ENCODE measurements around the gene SCPEP1. TPM values are rescaled to one million over a fixed set of nuclear protein-coding genes. Genes with fewer than 3 reads are reported as not detected.

Gene SCPEP1
- total RNA-seq, 2 experiments from 2014 or later, result 22.1 to 25.5 TPM

DNA sequence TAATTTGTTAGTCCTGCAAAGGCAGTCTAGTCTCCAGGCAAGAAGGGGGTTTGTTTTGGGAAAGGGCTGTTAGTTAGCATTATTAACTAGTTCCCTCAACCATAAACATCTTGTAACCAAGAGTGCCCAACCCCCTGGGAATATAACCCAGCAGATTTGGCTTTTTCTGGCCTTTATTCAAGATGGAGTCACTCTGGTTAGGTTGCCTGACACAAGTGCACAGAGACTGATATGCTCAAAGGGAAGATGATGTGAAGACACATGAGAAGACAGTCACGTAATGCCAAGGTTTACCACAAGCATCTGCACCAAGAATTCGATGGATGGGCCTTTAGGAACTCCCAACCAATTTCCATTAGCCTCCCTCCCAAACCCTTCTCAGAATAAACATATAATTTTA, 3.9 kb upstream of the SCPEP1 start:
- intact Hi-C loops (cut with DNase I, micrococcal nuclease), result no loop called here
- Mint-ChIP-seq H3K36me3 (ENCODE audit: low read depth) (no peaks in the 10 kb centered on the region), H3K9me3 (no peaks in the 10 kb centered on the region), H3K27me3 (peaks cover 8% of the 10 kb centered on the region), H3K27ac (no peak overlapping the region), H3K4me3 (no peak overlapping the region), H3K4me1 (ENCODE audit: low read depth) (peaks cover 13% of the 10 kb centered on the region)
- TF ChIP-seq CTCF (IDR thresholded peaks at IDR 0.05), result no peak
- H3K36me3 ChIP-seq (ENCODE audit: insufficient read depth, low read length), result no peaks in the 10 kb centered on the region
- DNase-seq (no peak), ATAC-seq (ENCODE audit: poor library complexity) (no peak)
- no peaks in the 10 kb centered on the region for H3K27me3 ChIP-seq (ENCODE audit: control insufficient read depth in 1 of 2, insufficient read depth in 2 of 2, low read length in 2 of 2)
- H3K9me3 ChIP-seq (ENCODE audit: control insufficient read depth in 1 of 2, insufficient read depth in 1 of 2, low read length in 2 of 2), result no peaks in the 10 kb centered on the region
- no peak overlapping the region for H3K4me3 ChIP-seq (ENCODE audit: low read length)
- peaks cover 16% of the 10 kb centered on the region for H3K4me1 ChIP-seq (ENCODE audit: insufficient read depth, low read length)
- no peak overlapping the region for H3K27ac ChIP-seq (ENCODE audit: low read depth in 1 of 2, low read length in 2 of 2)
- ChIA-PET CTCF (no interaction called here), POLR2A (no interaction called here)

DNA sequence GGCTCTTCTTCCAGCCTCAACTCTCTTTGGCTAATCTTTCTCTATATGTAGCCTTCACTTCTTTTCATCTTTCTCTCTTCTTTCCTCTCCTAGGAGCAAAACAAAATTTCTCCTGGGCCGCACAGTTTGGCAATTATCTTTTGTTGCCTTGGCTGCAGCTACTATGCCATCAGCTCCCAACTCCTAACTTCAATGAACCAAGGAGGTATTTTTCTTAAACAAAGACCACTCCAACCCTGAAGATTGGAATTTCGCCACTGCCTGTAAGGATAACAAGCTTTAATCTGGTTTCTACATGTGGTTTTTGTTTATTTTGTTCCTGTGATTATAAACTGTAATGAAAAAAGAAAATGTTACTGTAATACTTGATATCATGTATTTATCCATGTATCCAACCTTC, 2.3 kb upstream of the SCPEP1 start:
- no peaks in the 10 kb centered on the region for H3K9me3 Mint-ChIP-seq
- no peaks in the 10 kb centered on the region for H3K36me3 Mint-ChIP-seq (ENCODE audit: low read depth)
- no peak overlapping the region for H3K27ac ChIP-seq (ENCODE audit: low read depth in 1 of 2, low read length in 2 of 2)
- no peaks in the 10 kb centered on the region for H3K27me3 ChIP-seq (ENCODE audit: control insufficient read depth in 1 of 2, insufficient read depth in 2 of 2, low read length in 2 of 2)
- ChIA-PET POLR2A (no interaction called here), CTCF (interaction anchor here (3.8 kb wide), 1 partner anchor 15 kb away, joined by 21 read pairs; the partner anchor contains the start of gene COIL)
- H3K36me3 ChIP-seq (ENCODE audit: insufficient read depth, low read length), result no peaks in the 10 kb centered on the region
- DNase-seq, result no peak
- no peaks in the 10 kb centered on the region for H3K9me3 ChIP-seq (ENCODE audit: control insufficient read depth in 1 of 2, insufficient read depth in 1 of 2, low read length in 2 of 2)
- H3K4me1 Mint-ChIP-seq (ENCODE audit: low read depth), result peaks cover 13% of the 10 kb centered on the region
- H3K4me3 ChIP-seq (ENCODE audit: low read length), result no peak overlapping the region
- no peak for ATAC-seq (ENCODE audit: poor library complexity)
- peak overlapping the region; percentile 43 for H3K4me3 Mint-ChIP-seq
- intact Hi-C loops (cut with DNase I, micrococcal nuclease), result loop anchor here in 1 of 2 experiments (2.0 kb wide), 1 partner anchor 13 kb away; no protein-coding TSS in a partner anchor
- H3K27me3 Mint-ChIP-seq, result peaks cover 8% of the 10 kb centered on the region
- no peak for TF ChIP-seq CTCF (IDR thresholded peaks at IDR 0.05)
- H3K27ac Mint-ChIP-seq, result no peak overlapping the region
- peaks cover 17% of the 10 kb centered on the region for H3K4me1 ChIP-seq (ENCODE audit: insufficient read depth, low read length)

GRCh38 chr17:56976941-56977608, 856 bp upstream of the SCPEP1 start:
- POLR2A ChIA-PET, result interaction anchor here (0.8 to 2.1 kb wide), 6 partner anchors 9 to 873 kb away, joined by 3 to 11 read pairs (median 3); partner anchors contain the start of genes AKAP1, DGKE and MRPS23
- no peaks in the 10 kb centered on the region for H3K36me3 Mint-ChIP-seq (ENCODE audit: low read depth)
- H3K4me3 ChIP-seq (ENCODE audit: low read length), result peak overlapping the region; percentile 72
- H3K27ac Mint-ChIP-seq, result no peak overlapping the region
- peak overlapping the region; percentile 78 for H3K4me3 Mint-ChIP-seq
- peaks cover 17% of the 10 kb centered on the region for H3K4me1 ChIP-seq (ENCODE audit: insufficient read depth, low read length)
- CTCF ChIA-PET, result interaction anchor here (1.9 to 3.8 kb wide), 2 partner anchors 16 to 108 kb away, joined by 7 to 21 read pairs; partner anchors contain the start of genes AKAP1 and COIL
- TF ChIP-seq CTCF (IDR thresholded peaks at IDR 0.05), result no peak
- intact Hi-C loops (cut with DNase I, micrococcal nuclease), result loop anchor here in 1 of 2 experiments (2.0 kb wide), 1 partner anchor 14 kb away; no protein-coding TSS in a partner anchor
- peaks cover 13% of the 10 kb centered on the region for H3K4me1 Mint-ChIP-seq (ENCODE audit: low read depth)
- DNase-seq (no peak), ATAC-seq (ENCODE audit: poor library complexity) (no peak)
- H3K9me3 ChIP-seq (ENCODE audit: control insufficient read depth in 1 of 2, insufficient read depth in 1 of 2, low read length in 2 of 2), result no peaks in the 10 kb centered on the region
- no peaks in the 10 kb centered on the region for H3K36me3 ChIP-seq (ENCODE audit: insufficient read depth, low read length)
- no peaks in the 10 kb centered on the region for H3K9me3 Mint-ChIP-seq
- H3K27ac ChIP-seq (ENCODE audit: low read depth in 1 of 2, low read length in 2 of 2), result no peak overlapping the region
- H3K27me3 Mint-ChIP-seq, result peaks cover 8% of the 10 kb centered on the region
- H3K27me3 ChIP-seq (ENCODE audit: control insufficient read depth in 1 of 2, insufficient read depth in 2 of 2, low read length in 2 of 2), result no peaks in the 10 kb centered on the region
